Tongue (tissue), 2 donors: ENCODE measurements around the gene CCIN. TPM values are rescaled to one million over a fixed set of nuclear protein-coding genes. Genes with fewer than 3 reads are reported as not detected.

Experiments
- DNase-seq: peaks from one replicate; pipeline ENCODE4 v3.0.0-alpha.2; 2015
- total RNA-seq: library from RNA; depleted of rRNA; stranded (reverse); fragments of >200 nt; gene quantifications from one replicate; pipeline ENCODE4 v1.2.3, GENCODE V29; 2014

The CCIN gene
- total RNA-seq, 1 donor from 2014 or later, result 0.41 TPM

- no peak for DNase-seq
These were observed 22.5 kb downstream of the CCIN start for GRCh38 chr9:36191686-36192085.

GRCh38 chr9:36192196-36192595 is 23.0 kb downstream of the CCIN start:
- peak; percentile 22 for DNase-seq

- no peak for DNase-seq
These were observed 23.8 kb downstream of the CCIN start for GRCh38 chr9:36193023-36193422.

GRCh38 chr9:36194326-36195000 is 25.3 kb downstream of the CCIN start:
- DNase-seq, result no peak

- DNase-seq, result no peak
These were observed 35.8 kb downstream of the CCIN start for GRCh38 chr9:36204906-36205547.

GRCh38 chr9:36207016-36207415 is 37.8 kb downstream of the CCIN start:
- DNase-seq, result no peak

GRCh38 chr9:36207546-36208012 is 38.4 kb downstream of the CCIN start:
- no peak for DNase-seq

GRCh38 chr9:36208521-36209253 is 39.5 kb downstream of the CCIN start:
- no peak for DNase-seq

- DNase-seq, result no peak
These were observed 41.5 kb downstream of the CCIN start for GRCh38 chr9:36210722-36211121.

GRCh38 chr9:36211510-36211909 is 42.3 kb downstream of the CCIN start:
- no peak for DNase-seq

- DNase-seq, result no peak
These were observed 44.2 kb downstream of the CCIN start for GRCh38 chr9:36213387-36213786.

- no peak for DNase-seq
These were observed 44.8 kb downstream of the CCIN start for GRCh38 chr9:36213989-36214388.

GRCh38 chr9:36214571-36214970 is 45.4 kb downstream of the CCIN start:
- peak; percentile 31 for DNase-seq

GRCh38 chr9:36217256-36217968 is 48.2 kb downstream of the CCIN start:
- no peak for DNase-seq

GRCh38 chr9:36218011-36218410 is 48.8 kb downstream of the CCIN start:
- DNase-seq, result no peak

GRCh38 chr9:36218411-36218901 is 49.3 kb downstream of the CCIN start:
- DNase-seq, result no peak

Other genes starting within 250 kb of the CCIN start
- not detected for gene OR2S2, start 211.2 kb upstream of the CCIN start, total RNA-seq
- 22.9 TPM for gene RECK, start 132.5 kb upstream of the CCIN start, total RNA-seq
- gene GLIPR2, start 32.7 kb upstream of the CCIN start, total RNA-seq, result 49.3 TPM
- 95.7 TPM for gene CLTA, start 21.5 kb downstream of the CCIN start, total RNA-seq
- 33.1 TPM for gene GNE, start 89.1 kb downstream of the CCIN start, total RNA-seq
- gene RNF38, start 230.9 kb downstream of the CCIN start, total RNA-seq, result 20.5 TPM